SK-N-MC (cell line): ENCODE results near the gene NTMT1.

Source experiments
- EZH2 ChIP-seq: fragments of 200-600 bp; sonication (generic); IDR thresholded peaks from one replicate; pipeline ENCODE4 v1.6.1; 2017; ENCODE audit warnings: antibody characterized with exemption
- FOXP2 ChIP-seq: optimal IDR thresholded peaks from 2 replicates; pipeline ENCODE3; 2011; ENCODE audit warnings: mild to moderate bottlenecking, moderate library complexity; ENCODE audit not compliant: insufficient read depth; ENCODE audit errors: extremely low read length, control extremely low read depth
- POLR2AphosphoS5 ChIP-seq: IDR thresholded peaks from 2 replicates; pipeline ENCODE4 v1.6.1; 2012; ENCODE audit warnings: mild to moderate bottlenecking, low read depth, low read length, borderline replicate concordance

DNA sequence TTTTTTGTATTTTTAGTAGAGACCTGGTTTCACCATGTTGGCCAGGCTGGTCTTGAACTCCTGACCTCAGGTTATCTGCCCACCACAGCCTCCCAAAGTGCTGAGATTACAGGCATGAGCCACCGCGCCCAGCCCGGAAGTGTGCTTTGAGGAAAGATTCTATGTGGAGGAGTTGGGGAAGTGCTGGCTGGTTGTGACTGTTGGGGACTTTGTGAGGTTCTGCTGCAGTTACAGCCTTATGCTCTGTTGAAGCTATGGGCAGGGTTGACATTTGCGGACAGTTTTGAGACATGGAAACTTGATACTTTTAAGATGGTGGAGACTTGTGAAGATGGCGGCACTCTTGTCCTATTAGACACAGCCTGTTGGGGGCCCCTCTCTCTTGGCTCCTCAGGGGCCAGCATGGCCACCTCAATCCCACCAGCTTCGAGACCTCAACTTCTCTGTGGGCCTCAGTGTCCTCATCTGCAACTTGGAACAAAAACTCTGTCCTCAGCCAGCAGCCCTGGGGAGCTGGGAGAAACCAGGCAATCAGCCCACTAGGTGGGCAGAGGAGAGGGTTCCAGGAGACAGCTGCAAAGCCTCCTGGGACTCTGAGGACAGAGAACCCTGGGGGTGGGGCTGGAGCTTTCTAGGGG is 29.9 kb upstream of the NTMT1 start:
- TF ChIP-seq EZH2 (no peak), POLR2AphosphoS5 (no peak), FOXP2 (no peak)
